ENCODE results near the gene P2RX5.

Gene P2RX5

DNA sequence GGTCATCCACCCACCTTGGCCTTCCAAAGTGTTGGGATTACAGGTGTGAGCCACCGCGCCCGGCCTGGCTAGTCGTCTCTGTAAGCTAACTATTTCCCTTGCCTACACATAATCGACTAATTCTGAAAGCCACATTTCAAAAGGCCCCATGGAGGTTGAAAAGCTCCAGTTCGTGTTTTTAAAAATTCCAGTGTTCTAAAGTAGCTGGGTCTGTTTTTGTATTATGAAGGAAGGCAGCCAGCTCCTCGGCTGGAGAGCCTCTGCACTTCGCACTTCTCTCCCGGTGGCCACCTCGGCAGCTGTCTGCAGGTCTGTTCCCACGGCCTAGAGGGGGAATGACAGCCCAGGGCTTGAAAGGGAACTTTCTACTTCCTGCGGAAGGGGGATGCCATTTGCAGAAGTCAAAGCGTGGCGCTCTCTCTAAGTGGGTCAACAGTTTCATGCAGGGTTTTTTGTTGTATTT is 44.7 kb upstream of the P2RX5 start:
- H3K79me2 ChIP-seq (ENCODE audit: insufficient read depth, low read length) = no peaks in the 10 kb centered on the region
- H3K27me3 ChIP-seq (ENCODE audit: low read length) = no peaks in the 10 kb centered on the region
- no peak overlapping the region for H3K4me2 ChIP-seq (ENCODE audit: low read depth, low read length, poor library complexity, severe bottlenecking)
- H3K9me3 ChIP-seq (ENCODE audit: insufficient read depth, low read length) = no peaks in the 10 kb centered on the region
- H3K36me3 ChIP-seq (ENCODE audit: low read length) = no peaks in the 10 kb centered on the region
- no peaks in the 10 kb centered on the region for H4K20me1 ChIP-seq (ENCODE audit: low read depth, low read length)
- no peaks in the 10 kb centered on the region for H3F3A ChIP-seq (ENCODE audit: insufficient read depth)
- no peak overlapping the region for H3K9ac ChIP-seq (ENCODE audit: low read length)
- no peak overlapping the region for H3K4me3 ChIP-seq (ENCODE audit: insufficient read depth, low read length, poor library complexity, severe bottlenecking)
- no peaks in the 10 kb centered on the region for H3K9me2 ChIP-seq (replicated peaks; ENCODE audit: insufficient read depth, low read length)
- TF ChIP-seq CTCF (IDR thresholded peaks at IDR 0.05; ENCODE audit: insufficient read depth, low read length, poor library complexity, severe bottlenecking) (no peak), EZH2phosphoT487 (conservative IDR thresholded peaks at IDR 0.05; ENCODE audit: low read length) (no peak)
- H2AFZ ChIP-seq (ENCODE audit: low read depth, low read length, severe bottlenecking) = no peak overlapping the region
- H3K27ac ChIP-seq (ENCODE audit: low read depth, low read length) = no peak overlapping the region

DNA sequence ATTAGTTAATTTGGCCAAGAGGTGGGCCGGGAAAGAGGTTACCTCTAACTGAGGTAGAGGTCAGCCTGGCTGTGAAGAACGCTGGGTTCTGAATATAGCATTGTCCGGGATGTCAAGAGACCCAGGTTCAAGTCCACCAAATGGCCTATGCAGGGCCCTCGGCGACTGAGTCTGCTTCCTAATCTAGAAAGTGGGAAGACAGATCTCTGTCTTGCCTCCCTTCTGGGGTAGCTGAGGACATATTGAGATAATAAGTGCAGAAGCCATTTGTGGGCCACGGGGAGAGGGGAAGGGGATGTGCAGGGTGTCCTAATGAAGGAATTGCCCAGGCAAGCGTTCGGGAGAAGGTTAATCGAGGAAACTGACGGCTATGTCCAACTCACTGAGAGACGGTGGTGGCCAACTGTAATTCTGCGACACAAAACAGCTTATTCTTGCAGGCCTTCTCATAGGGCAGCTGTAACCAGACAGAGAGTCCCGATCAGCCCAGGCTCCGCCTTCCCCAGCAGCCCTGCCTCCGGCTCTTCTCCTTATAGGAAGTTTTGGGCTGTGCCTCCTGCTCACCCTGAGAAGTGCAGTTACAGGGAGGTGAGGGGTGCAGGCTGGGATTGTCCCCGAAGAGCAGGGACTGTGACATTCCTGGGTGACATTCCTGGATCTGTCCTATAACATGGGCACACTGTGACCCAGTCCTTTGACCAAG is 43.6 kb upstream of the P2RX5 start:
- H4K20me1 ChIP-seq (ENCODE audit: low read depth, low read length) = no peaks in the 10 kb centered on the region
- no peak overlapping the region for H3K4me2 ChIP-seq (ENCODE audit: low read depth, low read length, poor library complexity, severe bottlenecking)
- H3K4me3 ChIP-seq (ENCODE audit: insufficient read depth, low read length, poor library complexity, severe bottlenecking) = no peak overlapping the region
- TF ChIP-seq EZH2phosphoT487 (conservative IDR thresholded peaks at IDR 0.05; ENCODE audit: low read length) (no peak), CTCF (IDR thresholded peaks at IDR 0.05; ENCODE audit: insufficient read depth, low read length, poor library complexity, severe bottlenecking) (no peak)
- H3K9ac ChIP-seq (ENCODE audit: low read length) = no peak overlapping the region
- H3K27ac ChIP-seq (ENCODE audit: low read depth, low read length) = no peak overlapping the region
- H3K9me2 ChIP-seq (replicated peaks; ENCODE audit: insufficient read depth, low read length) = no peaks in the 10 kb centered on the region
- no peaks in the 10 kb centered on the region for H3K36me3 ChIP-seq (ENCODE audit: low read length)
- no peaks in the 10 kb centered on the region for H3F3A ChIP-seq (ENCODE audit: insufficient read depth)
- no peaks in the 10 kb centered on the region for H3K79me2 ChIP-seq (ENCODE audit: insufficient read depth, low read length)
- no peaks in the 10 kb centered on the region for H3K9me3 ChIP-seq (ENCODE audit: insufficient read depth, low read length)
- no peaks in the 10 kb centered on the region for H3K27me3 ChIP-seq (ENCODE audit: low read length)
- H2AFZ ChIP-seq (ENCODE audit: low read depth, low read length, severe bottlenecking) = no peak overlapping the region

GRCh38 chr17:3738562-3739295 is 42.8 kb upstream of the P2RX5 start:
- H3K4me2 ChIP-seq (ENCODE audit: low read depth, low read length, poor library complexity, severe bottlenecking) = no peak overlapping the region
- H3K27me3 ChIP-seq (ENCODE audit: low read length) = no peaks in the 10 kb centered on the region
- H3K4me3 ChIP-seq (ENCODE audit: insufficient read depth, low read length, poor library complexity, severe bottlenecking) = no peak overlapping the region
- H2AFZ ChIP-seq (ENCODE audit: low read depth, low read length, severe bottlenecking) = no peak overlapping the region
- no peaks in the 10 kb centered on the region for H4K20me1 ChIP-seq (ENCODE audit: low read depth, low read length)
- no peaks in the 10 kb centered on the region for H3K79me2 ChIP-seq (ENCODE audit: insufficient read depth, low read length)
- no peaks in the 10 kb centered on the region for H3K9me2 ChIP-seq (replicated peaks; ENCODE audit: insufficient read depth, low read length)
- H3K9ac ChIP-seq (ENCODE audit: low read length) = no peak overlapping the region
- no peaks in the 10 kb centered on the region for H3F3A ChIP-seq (ENCODE audit: insufficient read depth)
- TF ChIP-seq EZH2phosphoT487 (conservative IDR thresholded peaks at IDR 0.05; ENCODE audit: low read length) (no peak), CTCF (IDR thresholded peaks at IDR 0.05; ENCODE audit: insufficient read depth, low read length, poor library complexity, severe bottlenecking) (no peak)
- no peaks in the 10 kb centered on the region for H3K9me3 ChIP-seq (ENCODE audit: insufficient read depth, low read length)
- no peaks in the 10 kb centered on the region for H3K36me3 ChIP-seq (ENCODE audit: low read length)
- no peak overlapping the region for H3K27ac ChIP-seq (ENCODE audit: low read depth, low read length)
